ENCODE results near the gene MTERF2.
A peak's percentile ranks its signal among the peaks of the same experiment; 100 is the strongest.

Gene MTERF2

GRCh38 chr12:106986135-106986534, 811 bp downstream of the MTERF2 start:
- no peak for DNase-seq

- DNase-seq, result no peak
Observed at GRCh38 chr12:106985479-106985878, 1.5 kb downstream of the MTERF2 start.

- DNase-seq, result no peak
Observed at GRCh38 chr12:106984588-106985137, 2.3 kb downstream of the MTERF2 start.

- no peak for DNase-seq
Observed at GRCh38 chr12:106982229-106982628, 4.7 kb downstream of the MTERF2 start.

GRCh38 chr12:106981788-106982187, 5.2 kb downstream of the MTERF2 start:
- DNase-seq, result no peak

- DNase-seq, result no peak
Observed at GRCh38 chr12:106980944-106981343, 6.0 kb downstream of the MTERF2 start.

GRCh38 chr12:106978035-106978800, 8.7 kb downstream of the MTERF2 start:
- no peak for DNase-seq

- DNase-seq, result no peak
Observed at GRCh38 chr12:106976668-106977067, 10.3 kb downstream of the MTERF2 start.

GRCh38 chr12:106975993-106976658, 10.8 kb downstream of the MTERF2 start:
- no peak for DNase-seq

GRCh38 chr12:106975098-106975497, 11.8 kb downstream of the MTERF2 start:
- no peak for DNase-seq

GRCh38 chr12:106974511-106974910, 12.4 kb downstream of the MTERF2 start:
- no peak for DNase-seq

GRCh38 chr12:106973545-106973944, 13.4 kb downstream of the MTERF2 start:
- no peak for DNase-seq

- DNase-seq, result no peak
Observed at GRCh38 chr12:106971065-106971464, 15.9 kb downstream of the MTERF2 start.

GRCh38 chr12:106964526-106964925, 22.4 kb downstream of the MTERF2 start:
- DNase-seq, result no peak

- no peak for DNase-seq
Observed at GRCh38 chr12:106962286-106962685, 24.7 kb downstream of the MTERF2 start.

GRCh38 chr12:106960443-106960842, 26.5 kb downstream of the MTERF2 start:
- DNase-seq, result no peak

- no peak for DNase-seq
Observed at GRCh38 chr12:106957583-106957982, 29.4 kb downstream of the MTERF2 start.

GRCh38 chr12:106956048-106956578, 30.8 kb downstream of the MTERF2 start:
- DNase-seq, result no peak

- peak; percentile 74 for DNase-seq
Observed at GRCh38 chr12:106955377-106956047, 31.4 kb downstream of the MTERF2 start, which contains the start of gene TMEM263. TMEM263 (plus strand) TSS chr12:106955907; CDS start chr12:106967117, 11,210 bp downstream.

- DNase-seq, result no peak
Observed at GRCh38 chr12:106954462-106955376, 32.2 kb downstream of the MTERF2 start.

GRCh38 chr12:106953352-106954250, 33.3 kb downstream of the MTERF2 start:
- no peak for DNase-seq

All from AML-193 (cell line).